ENCODE results near the gene SLC35F1. TPM values are rescaled to one million over a fixed set of nuclear protein-coding genes. Genes with fewer than 3 reads are reported as not detected.

SLC35F1 gene
- total and polyA plus RNA-seq, 2 donors (not counting 1 experiment from before 2014, with no cell fraction given) = 0.09 to 0.17 TPM

DNA sequence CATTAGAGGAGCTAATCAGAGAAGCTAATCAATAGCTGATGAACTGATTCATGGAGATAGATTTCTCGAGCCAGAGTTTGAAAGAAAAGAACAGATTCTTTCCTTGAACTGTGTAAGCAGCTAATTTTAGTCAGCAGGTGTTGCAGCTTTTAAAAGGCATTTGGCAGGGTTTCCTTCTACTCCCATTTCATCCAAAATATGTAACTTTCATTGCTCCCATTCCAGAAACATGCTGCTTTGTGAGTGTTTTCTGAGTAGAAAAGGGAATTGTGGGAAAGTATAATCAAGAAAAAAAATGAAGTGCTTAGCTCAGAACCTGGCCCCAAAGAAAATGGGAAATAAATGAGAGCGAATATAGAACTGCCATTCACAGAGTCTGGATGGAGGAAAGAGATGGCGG lies 20.8 kb downstream of the SLC35F1 start:
- Histone ChIP-seq H4K20me1 (ENCODE audit: control insufficient read depth, extremely low read depth, insufficient read depth, low read length) (no peaks in the 10 kb centered on the region), H3K9ac (ENCODE audit: insufficient read depth, low read length) (no peak overlapping the region), H3K4me3 (replicated peaks in 1 of 4; ENCODE audit: control extremely low read depth in 1 of 4, insufficient read depth in 1 of 4, low read depth in 3 of 4, low read length in 4 of 4) (no peak overlapping the region), H3K4me1 (ENCODE audit: control insufficient read depth, extremely low read depth, insufficient read depth, low read length) (no peaks in the 10 kb centered on the region), H3K9me3 (ENCODE audit: control insufficient read depth, insufficient read depth, low read depth, low read length) (no peaks in the 10 kb centered on the region), H3K27me3 (ENCODE audit: control insufficient read depth, insufficient read depth, low read length) (no peaks in the 10 kb centered on the region), H3K4me2 (ENCODE audit: extremely low read depth, insufficient read depth, low read length) (no peak overlapping the region), H3K79me2 (ENCODE audit: control insufficient read depth, insufficient read depth, low read length) (no peaks in the 10 kb centered on the region), H2AFZ (ENCODE audit: low read length) (no peak overlapping the region), H3K27ac (ENCODE audit: insufficient read depth, low read length) (no peak overlapping the region), H3K36me3 (ENCODE audit: control insufficient read depth, insufficient read depth, low read length) (no peaks in the 10 kb centered on the region)
- no peak for TF ChIP-seq EZH2 (IDR thresholded peaks at IDR 0.05; ENCODE audit: low read length, missing control alignments)
- TF ChIP-seq, protein P1, sequence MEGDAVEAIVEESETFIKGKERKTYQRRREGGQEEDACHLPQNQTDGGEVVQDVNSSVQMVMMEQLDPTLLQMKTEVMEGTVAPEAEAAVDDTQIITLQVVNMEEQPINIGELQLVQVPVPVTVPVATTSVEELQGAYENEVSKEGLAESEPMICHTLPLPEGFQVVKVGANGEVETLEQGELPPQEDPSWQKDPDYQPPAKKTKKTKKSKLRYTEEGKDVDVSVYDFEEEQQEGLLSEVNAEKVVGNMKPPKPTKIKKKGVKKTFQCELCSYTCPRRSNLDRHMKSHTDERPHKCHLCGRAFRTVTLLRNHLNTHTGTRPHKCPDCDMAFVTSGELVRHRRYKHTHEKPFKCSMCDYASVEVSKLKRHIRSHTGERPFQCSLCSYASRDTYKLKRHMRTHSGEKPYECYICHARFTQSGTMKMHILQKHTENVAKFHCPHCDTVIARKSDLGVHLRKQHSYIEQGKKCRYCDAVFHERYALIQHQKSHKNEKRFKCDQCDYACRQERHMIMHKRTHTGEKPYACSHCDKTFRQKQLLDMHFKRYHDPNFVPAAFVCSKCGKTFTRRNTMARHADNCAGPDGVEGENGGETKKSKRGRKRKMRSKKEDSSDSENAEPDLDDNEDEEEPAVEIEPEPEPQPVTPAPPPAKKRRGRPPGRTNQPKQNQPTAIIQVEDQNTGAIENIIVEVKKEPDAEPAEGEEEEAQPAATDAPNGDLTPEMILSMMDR (conservative IDR thresholded peaks at IDR 0.05 in 1 of 2, IDR thresholded peaks at IDR 0.05 in 1 of 2; ENCODE audit: low read depth in 1 of 2, low read length in 2 of 2) = no peak
- no peak for DNase-seq (ENCODE audit: low read depth in 2 of 2)

DNA sequence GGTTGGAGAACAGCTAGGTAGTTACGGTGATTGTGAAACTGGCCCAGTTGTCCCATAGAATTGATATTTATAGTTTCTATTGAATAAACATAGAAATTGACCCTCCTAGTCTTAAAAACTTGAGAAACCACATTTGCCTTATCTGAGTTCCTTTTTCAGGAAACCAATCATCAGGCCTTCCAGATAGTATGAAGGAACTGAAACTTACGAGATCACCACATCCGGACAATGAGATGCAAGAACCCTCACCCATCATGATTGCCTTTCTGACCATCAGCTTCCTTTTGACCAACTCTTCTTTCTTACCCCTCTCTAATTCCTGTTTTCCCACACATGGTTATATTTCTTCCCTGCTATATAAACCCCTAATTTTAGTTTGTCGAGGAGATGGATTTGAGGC lies 21.8 kb downstream of the SLC35F1 start:
- no peaks in the 10 kb centered on the region for H4K20me1 ChIP-seq (ENCODE audit: control insufficient read depth, extremely low read depth, insufficient read depth, low read length)
- no peak overlapping the region for H3K27ac ChIP-seq (ENCODE audit: insufficient read depth, low read length)
- no peaks in the 10 kb centered on the region for H3K9me3 ChIP-seq (ENCODE audit: control insufficient read depth, insufficient read depth, low read depth, low read length)
- no peaks in the 10 kb centered on the region for H3K79me2 ChIP-seq (ENCODE audit: control insufficient read depth, insufficient read depth, low read length)
- H2AFZ ChIP-seq (ENCODE audit: low read length) = no peak overlapping the region
- no peaks in the 10 kb centered on the region for H3K36me3 ChIP-seq (ENCODE audit: control insufficient read depth, insufficient read depth, low read length)
- no peak overlapping the region for H3K4me3 ChIP-seq (replicated peaks in 1 of 4; ENCODE audit: control extremely low read depth in 1 of 4, insufficient read depth in 1 of 4, low read depth in 3 of 4, low read length in 4 of 4)
- DNase-seq (ENCODE audit: low read depth in 2 of 2) = no peak
- H3K27me3 ChIP-seq (ENCODE audit: control insufficient read depth, insufficient read depth, low read length) = no peaks in the 10 kb centered on the region
- H3K4me2 ChIP-seq (ENCODE audit: extremely low read depth, insufficient read depth, low read length) = no peak overlapping the region
- TF ChIP-seq, protein P1 (conservative IDR thresholded peaks at IDR 0.05 in 1 of 2, IDR thresholded peaks at IDR 0.05 in 1 of 2; ENCODE audit: low read depth in 1 of 2, low read length in 2 of 2) = no peak
- no peak for TF ChIP-seq EZH2 (IDR thresholded peaks at IDR 0.05; ENCODE audit: low read length, missing control alignments)
- H3K4me1 ChIP-seq (ENCODE audit: control insufficient read depth, extremely low read depth, insufficient read depth, low read length) = no peaks in the 10 kb centered on the region
- no peak overlapping the region for H3K9ac ChIP-seq (ENCODE audit: insufficient read depth, low read length)

DNA sequence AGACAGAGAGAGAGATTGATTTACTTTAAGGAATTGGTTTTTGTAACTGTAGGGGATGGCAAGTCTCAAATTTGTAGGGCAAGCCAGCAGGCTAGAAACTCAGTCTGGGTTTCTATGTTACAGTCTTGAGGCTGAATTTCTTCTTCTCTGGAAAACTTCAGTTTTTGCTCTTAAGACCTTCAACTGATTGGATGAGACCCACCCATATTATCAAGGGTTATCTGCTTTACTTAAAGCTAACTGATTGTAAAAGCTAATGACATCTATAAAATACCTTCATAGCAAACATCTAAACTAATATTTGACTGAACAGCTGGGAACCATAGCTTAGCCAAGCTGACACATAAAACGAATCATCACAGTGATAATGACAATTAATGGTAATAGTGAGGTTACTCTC lies 22.4 kb downstream of the SLC35F1 start:
- Histone ChIP-seq H2AFZ (ENCODE audit: low read length) (no peak overlapping the region), H4K20me1 (ENCODE audit: control insufficient read depth, extremely low read depth, insufficient read depth, low read length) (no peaks in the 10 kb centered on the region), H3K4me3 (replicated peaks in 1 of 4; ENCODE audit: control extremely low read depth in 1 of 4, insufficient read depth in 1 of 4, low read depth in 3 of 4, low read length in 4 of 4) (no peak overlapping the region), H3K9me3 (ENCODE audit: control insufficient read depth, insufficient read depth, low read depth, low read length) (no peaks in the 10 kb centered on the region), H3K27me3 (ENCODE audit: control insufficient read depth, insufficient read depth, low read length) (no peaks in the 10 kb centered on the region), H3K36me3 (ENCODE audit: control insufficient read depth, insufficient read depth, low read length) (no peaks in the 10 kb centered on the region), H3K27ac (ENCODE audit: insufficient read depth, low read length) (no peak overlapping the region), H3K4me2 (ENCODE audit: extremely low read depth, insufficient read depth, low read length) (no peak overlapping the region), H3K9ac (ENCODE audit: insufficient read depth, low read length) (no peak overlapping the region), H3K79me2 (ENCODE audit: control insufficient read depth, insufficient read depth, low read length) (no peaks in the 10 kb centered on the region), H3K4me1 (ENCODE audit: control insufficient read depth, extremely low read depth, insufficient read depth, low read length) (no peaks in the 10 kb centered on the region)
- TF ChIP-seq EZH2 (IDR thresholded peaks at IDR 0.05; ENCODE audit: low read length, missing control alignments) = no peak
- TF ChIP-seq, protein P1 (conservative IDR thresholded peaks at IDR 0.05 in 1 of 2, IDR thresholded peaks at IDR 0.05 in 1 of 2; ENCODE audit: low read depth in 1 of 2, low read length in 2 of 2) = no peak
- no peak for DNase-seq (ENCODE audit: low read depth in 2 of 2)
